ENCODE results near the gene GPN1.
"Not testable (repeated sequence)": the region's sequence is repeated elsewhere in the genome, so short reads cannot be mapped to it uniquely, and the experiment has no call there.

Gene GPN1

DNA sequence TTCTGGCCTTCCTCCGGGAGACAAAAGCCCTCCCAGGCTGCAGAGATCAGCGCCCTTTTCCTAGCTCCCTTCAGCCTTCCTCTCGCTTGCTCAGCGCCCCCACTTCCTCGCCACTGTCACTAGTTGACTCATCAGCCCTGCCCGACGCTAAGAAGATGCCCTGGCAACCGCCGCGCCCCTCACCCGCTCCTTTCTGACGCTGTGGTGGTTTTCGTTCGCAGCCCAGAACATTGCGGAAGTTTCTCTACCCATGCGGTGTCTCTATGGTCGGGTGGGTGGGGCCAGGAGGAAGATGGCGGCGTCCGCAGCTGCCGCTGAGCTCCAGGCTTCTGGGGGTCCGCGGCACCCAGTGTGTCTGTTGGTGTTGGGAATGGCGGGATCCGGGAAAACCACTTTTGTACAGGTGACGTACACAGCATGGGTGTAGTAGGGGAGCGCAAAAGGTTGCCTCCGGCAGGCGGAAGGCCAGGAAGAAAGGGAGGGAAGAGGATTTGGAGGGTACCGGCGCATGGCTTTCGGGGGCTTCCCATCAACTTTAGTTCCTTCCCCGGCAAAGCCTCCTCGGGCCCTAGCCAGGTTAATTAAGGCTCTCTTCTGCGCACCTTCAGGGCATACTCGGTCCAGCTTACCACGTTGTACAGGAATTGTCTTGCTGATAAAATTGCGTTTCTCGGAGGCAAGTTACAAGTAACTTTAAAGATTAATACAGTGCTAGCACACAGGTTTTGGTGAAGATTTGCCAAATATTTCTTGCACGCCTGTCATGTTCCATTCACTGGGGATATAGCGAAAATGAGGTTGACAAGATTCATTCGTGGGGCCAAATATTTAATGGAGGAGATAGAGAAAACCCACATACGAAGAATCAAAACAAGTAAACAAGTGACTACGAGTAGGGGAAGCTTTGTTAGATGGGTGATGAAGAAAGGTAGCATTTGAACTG is at the start of gene GPN1, which contains the start of gene CCDC121:
Gene GPN1, plus strand, starts transcription at position 284 of the 943 bp plus-strand sequence. Its CDS starts 9 bp downstream, at position 293.
Gene CCDC121, minus strand, starts transcription at position 246 of the 943 bp plus-strand sequence. CDS start 1,213 bp downstream, outside the sequence.
- FAIRE-seq (peak; percentile 91), DNase-seq (ENCODE audit: extremely low spot score, insufficient read length, low read depth) (peak; percentile 84)

DNA sequence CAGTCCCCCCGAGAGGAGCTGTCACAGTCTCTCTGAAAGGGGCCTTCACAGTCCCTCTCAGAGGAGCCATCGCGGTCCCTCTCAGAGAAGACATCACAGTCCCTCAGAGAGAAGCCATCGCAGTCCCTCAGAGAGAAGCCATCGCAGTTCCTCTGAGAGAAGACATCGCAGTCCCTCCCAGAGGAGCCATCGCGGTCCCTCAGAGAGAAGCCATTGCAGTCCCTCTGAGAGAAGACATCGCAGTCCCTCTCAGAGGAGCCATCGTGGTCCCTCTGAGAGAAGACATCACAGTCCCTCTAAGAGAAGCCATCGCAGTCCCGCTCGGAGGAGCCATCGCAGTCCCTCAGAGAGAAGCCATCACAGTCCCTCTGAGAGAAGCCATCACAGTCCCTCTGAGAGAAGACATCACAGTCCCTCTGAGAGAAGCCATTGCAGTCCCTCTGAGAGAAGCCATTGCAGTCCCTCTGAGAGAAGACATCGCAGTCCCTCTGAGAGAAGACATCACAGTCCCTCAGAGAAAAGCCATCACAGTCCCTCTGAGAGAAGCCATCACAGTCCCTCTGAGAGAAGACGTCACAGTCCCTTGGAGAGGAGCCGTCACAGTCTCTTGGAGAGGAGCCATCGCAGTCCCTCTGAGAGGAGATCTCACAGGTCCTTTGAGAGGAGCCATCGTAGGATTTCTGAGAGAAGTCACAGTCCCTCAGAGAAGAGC is 47.3 kb upstream of the GPN1 start:
- FAIRE-seq (no peak), DNase-seq (ENCODE audit: extremely low spot score, insufficient read length, low read depth) (no peak)

DNA sequence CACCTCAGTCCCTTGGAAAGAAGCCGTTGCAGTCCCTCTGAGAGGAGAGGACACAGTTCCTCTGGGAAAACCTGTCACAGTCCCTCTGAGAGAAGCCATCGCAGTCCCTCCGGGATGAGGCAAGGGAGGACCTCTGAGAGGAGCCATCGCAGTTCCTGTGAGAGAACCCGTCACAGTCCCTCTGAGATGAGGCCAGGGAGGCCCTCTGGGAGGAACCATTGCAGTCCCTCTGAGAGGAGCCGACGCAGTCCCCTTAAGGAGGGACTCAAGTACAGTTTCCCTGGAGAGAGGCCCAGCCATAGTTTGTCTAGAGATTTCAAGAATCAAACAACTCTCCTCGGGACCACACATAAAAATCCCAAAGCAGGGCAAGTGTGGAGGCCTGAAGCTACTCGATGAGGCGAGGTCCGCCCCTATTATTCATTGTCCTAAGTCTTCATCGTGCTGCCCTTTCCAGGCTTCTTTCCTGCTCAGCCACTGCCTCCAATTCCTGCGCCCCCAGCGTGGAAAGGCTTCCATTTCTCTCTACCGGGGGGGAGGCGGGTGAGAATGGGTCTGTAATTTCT is 46.6 kb upstream of the GPN1 start:
- FAIRE-seq (no peak), DNase-seq (ENCODE audit: extremely low spot score, insufficient read length, low read depth) (no peak)

DNA sequence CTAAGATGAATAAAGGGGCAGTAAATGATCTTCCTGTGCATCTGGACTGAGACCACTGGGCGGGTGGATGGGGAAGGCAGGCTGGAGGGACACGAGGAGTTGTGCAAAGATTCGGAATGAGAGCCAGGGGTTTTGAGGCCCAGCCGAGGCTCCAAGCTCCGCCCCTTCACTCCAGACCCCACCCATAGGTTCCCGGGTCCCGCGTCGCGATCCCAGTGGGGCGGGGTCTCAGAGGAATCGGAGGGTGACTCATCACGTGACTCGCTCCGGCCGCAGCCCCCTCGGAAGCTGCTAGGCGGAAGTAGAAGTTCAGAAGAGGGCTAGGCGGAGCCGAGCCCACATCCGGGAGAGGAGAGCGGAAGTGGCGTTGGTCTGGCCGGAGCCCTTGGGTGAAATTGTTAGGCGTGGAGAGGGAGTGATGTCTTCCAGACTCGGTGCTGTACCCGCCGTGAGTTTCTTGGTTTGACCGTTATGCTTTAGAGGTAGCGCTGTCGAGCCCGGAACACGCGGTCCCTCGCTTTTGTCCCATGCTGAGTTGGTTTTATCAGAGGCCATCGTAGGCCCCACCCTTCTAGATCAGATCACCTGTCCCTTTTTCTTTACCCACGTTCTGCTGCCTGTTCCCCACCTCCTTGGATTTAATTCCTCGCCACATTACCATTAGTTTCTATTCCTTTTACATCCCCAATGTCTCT is 46.0 kb upstream of the GPN1 start, which contains the start of gene ZNF512:
Gene ZNF512, plus strand, starts transcription at position 348 of the 695 bp plus-strand sequence. Its CDS starts 71 bp downstream, at position 419.
- DNase-seq (ENCODE audit: extremely low spot score, insufficient read length, low read depth) (peak; percentile 87), FAIRE-seq (peak; percentile 94)

DNA sequence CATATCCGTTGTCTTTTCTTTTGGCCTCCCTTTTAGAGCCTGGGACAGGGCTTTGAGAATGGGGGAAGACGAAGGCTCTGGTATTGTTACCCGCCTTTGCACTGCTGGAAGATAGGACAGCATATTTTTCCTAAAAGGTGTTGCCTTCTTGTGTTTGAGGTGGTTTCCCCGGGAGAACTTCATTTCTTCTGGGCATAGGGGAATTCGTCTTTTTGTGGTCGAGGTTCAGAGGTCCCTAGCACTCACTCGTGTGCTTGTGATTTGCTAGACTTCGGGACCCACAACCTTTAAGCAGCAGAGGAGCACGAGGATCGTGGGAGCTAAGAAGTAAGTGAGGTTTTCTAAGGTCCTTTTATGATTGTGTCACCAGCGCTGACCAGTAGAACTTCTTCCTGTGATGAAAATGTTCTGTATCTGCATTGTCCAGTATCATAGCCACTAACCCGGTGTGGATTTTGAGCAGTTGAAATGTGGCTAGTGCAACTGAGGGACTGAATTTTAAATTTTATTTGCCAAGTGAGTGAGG is 45.4 kb upstream of the GPN1 start:
- no peak for FAIRE-seq
- no peak for DNase-seq (ENCODE audit: extremely low spot score, insufficient read length, low read depth)

DNA sequence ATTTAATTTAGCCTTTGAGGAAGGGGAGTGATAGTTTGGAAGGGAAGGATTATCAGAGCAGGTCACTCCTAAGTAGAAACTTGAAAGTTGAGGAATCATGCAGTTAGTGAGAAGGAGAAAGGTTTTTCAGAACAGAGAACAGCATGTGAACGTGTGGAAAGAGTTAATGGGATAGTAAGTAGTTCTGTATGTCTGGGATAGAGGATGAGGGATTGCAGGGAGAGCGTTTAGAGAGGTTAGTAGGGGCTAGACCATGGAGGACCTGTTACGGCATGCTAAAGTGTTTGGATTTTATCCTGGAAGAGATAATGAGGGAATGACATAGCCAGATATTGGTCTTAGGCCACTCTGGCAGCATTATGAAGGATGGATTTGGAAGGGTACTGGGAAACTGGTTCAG is 44.3 kb upstream of the GPN1 start:
- DNase-seq (ENCODE audit: extremely low spot score, insufficient read length, low read depth): no peak
- no peak for FAIRE-seq

DNA sequence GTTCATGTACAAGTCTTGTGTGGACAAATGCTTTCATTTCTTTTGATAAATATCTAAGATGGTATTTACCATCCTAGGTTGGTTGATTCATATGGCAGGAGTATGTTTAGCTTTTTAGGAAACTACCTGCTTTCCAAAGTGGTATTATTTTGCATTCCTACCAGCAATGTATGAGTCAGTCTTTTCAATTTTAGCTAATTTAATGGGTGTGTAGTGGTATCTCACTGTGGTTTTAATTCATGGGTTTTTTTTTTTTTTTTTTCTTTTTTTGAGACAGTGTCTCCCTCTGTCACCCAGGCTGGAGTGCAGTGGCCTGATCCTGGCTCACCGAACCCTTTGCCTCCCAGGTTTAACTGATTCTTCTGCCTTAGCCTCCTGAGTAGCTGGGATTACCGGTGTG is 41.8 kb upstream of the GPN1 start:
- DNase-seq (ENCODE audit: extremely low spot score, insufficient read length, low read depth) (no peak), FAIRE-seq (no peak)

DNA sequence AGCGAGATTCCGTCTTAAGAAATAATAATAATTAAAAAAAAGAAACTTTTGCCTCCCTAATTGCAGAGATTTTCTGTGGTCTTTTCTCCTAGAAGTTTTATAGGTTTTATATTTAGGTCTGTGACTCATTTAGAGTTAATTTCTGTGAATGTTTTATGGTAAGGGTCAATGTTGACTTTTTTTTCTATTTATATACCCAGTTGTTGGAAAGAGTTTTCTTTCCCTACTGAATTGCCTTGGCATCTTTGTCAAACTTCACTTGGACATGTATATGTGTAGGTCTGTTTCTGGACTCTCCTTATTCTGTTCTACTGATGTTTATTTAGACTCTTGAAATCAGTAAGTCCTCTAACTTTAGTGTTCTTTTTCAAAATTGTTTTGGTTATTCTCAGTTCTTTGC is 40.5 kb upstream of the GPN1 start:
- no peak for FAIRE-seq

DNA sequence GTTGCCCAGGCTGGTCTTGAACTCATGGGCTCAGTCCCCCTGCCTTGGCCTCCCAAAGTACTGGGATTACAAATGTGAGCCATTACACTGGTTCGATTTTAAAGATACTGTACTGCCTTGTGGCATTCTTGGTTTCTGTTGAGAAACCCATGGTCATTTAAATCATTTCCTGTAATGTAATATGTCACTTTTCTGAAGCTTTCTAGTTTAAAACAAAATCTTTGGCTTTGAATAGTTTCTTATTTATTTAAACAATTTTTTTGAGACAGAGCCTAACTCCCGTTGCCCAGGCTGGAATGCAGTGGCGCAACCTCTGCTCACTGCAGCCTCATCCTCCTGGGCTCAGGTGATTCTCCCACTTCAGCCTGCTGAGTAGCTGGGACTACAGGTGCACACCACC is 37.1 kb upstream of the GPN1 start:
- FAIRE-seq (no peak), DNase-seq (ENCODE audit: extremely low spot score, insufficient read length, low read depth) (no peak)

More for the DNA sequence above, 40.5 kb upstream of the GPN1 start:
- no peak for DNase-seq (ENCODE audit: extremely low spot score, insufficient read length, low read depth)

DNA sequence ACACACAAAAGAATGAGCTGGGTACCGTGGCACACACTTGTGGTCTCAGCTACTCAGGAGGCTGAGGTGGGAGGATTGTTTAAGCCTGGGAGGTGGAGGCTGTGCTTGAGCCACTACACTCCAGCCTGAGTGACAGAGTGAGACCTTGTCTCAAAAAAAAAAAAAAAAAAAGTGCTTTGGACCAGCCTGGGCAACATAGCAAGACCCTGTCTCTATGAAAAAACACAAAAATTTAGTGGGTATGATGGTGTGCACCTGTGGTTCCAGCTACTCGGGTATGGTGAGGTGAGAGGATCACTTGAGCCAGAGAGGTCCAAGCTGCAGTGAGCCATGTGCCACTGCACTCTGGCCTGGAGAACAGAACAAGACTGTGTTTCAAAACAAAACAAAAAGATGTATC is 35.6 kb upstream of the GPN1 start:
- DNase-seq (ENCODE audit: extremely low spot score, insufficient read length, low read depth) (no peak), FAIRE-seq (no peak)

DNA sequence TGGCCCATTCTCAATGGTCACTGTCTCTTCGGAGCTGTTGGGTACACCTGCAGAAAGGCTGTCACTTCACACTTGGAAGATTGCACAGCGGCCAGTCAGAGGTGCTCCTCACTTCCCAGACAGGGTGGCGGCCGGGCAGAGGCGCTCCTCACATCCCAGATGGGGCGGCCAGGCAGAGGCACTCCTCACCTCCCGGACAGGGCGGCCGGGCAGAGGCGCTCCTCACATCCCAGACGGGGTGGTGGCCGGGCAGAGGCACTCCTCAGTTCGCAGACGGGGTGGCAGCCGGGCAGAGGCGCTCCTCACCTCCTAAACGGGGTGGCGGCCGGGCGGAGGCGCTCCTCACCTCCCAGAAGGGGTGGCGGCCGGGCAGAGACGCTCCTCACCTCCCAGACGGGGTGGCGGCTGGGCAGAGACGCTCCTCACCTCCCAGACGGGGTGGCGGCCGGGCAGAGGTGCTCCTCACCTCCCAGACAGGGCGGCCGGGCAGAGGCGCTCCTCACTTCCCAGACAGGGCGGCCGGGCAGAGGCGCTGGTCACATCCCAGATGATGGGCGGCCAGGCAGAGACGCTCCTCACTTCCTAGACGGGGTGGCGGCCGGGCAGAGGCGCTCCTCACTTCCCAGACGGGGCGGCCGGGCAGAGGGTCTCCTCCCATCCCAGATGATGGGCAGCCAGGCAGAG is 34.7 kb upstream of the GPN1 start:
- FAIRE-seq; DNase-seq (ENCODE audit: extremely low spot score, insufficient read length, low read depth): not testable (repeated sequence)

DNA sequence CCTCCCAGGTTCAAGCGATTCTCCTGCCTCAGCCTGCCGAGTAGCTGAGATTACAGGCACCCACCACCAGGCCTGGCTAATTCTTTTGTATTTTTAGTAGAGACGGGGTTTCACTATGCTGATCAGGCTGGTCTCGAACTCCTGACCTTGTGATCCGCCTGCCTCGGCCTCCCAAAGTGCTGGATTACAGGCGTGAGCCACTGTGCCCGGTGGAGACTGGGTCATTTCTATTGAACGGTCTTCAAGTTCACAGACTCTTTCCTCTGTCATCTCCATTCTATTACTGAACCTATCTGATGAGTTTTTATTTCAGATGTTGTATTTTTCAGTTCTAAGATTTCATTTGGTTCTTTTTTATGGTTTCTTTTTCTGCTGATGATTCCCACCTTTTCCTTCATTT is 33.4 kb upstream of the GPN1 start:
- not testable (repeated sequence) for DNase-seq (ENCODE audit: extremely low spot score, insufficient read length, low read depth); FAIRE-seq

DNA sequence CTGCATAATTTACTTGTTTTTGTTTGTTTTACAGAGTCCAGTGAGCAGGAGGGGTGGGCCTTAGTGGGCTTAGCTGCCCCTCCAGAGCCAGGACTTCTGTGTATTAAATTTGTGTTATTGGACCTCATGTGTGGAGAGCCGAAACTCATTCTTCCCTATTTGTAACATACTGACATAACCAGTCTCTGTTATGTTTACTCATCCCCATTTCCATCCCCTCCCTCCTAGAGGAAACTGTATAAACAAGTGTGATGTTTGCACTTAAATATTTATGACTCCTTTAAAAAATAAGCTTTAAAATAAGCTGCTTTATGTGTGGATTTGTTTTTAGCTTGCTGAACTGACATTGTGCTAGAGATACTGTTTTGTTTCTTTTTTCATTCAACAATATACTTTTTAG is 32.2 kb upstream of the GPN1 start:
- DNase-seq (ENCODE audit: extremely low spot score, insufficient read length, low read depth) (no peak), FAIRE-seq (no peak)

DNA sequence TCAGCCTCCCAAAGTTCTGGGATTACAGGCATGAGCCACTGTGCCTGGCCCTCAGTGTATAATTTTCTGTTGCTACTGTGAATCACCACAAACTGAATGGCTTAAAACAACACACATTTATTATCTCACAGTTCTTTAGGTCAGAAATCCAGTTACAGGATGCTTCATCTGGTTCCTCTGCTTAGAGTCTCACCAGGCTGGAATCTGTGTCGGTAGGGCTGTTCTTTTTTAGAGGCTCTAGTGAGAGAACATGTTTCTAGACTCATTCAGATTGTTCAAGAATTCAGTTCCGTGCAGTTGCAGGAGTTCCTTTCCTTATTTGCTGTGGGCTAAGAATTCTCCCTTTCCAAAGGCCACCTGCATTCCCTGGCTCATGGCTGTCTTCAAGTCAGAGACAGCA is 22.2 kb upstream of the GPN1 start:
- no peak for FAIRE-seq
- no peak for DNase-seq (ENCODE audit: extremely low spot score, insufficient read length, low read depth)

DNA sequence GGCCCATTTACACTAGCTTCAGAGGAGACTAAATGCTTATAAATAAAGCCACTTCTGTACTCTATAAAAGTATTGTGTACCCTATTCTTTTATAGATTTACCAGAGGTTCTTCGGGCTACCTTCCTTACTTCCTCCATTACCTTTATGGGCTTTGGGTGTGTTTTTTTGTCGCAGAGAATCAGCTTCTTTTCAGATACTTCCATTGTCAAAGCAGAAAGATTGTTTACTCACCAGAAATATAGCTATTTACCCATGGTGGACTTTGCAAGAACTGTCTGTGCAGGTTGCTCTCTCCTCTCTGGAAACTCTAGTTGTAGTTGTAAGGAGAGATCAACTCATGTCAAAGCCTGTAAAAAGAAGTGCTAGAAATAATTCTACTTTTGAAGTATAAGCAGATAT is 14.9 kb upstream of the GPN1 start:
- FAIRE-seq (no peak), DNase-seq (ENCODE audit: extremely low spot score, insufficient read length, low read depth) (no peak)

DNA sequence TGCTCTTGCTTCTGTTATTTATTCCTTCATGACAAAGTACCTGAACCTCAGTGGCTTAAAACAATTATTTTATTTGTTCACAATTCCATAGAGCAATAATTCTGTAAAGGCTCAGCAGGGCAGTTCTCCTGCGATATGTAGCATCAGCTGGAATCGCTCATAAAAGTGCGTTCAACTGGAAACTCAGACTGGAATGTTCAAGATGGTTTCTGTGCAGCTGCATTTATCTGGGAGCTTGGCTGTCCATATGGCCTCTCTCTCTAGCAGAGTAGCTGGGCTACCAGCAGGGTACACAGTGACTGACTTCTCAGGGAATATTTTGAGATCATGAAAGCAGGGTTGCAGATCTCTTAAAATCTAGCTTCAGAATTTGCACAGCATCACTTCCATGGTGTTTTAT is 13.5 kb upstream of the GPN1 start:
- DNase-seq (ENCODE audit: extremely low spot score, insufficient read length, low read depth) (no peak), FAIRE-seq (no peak)

DNA sequence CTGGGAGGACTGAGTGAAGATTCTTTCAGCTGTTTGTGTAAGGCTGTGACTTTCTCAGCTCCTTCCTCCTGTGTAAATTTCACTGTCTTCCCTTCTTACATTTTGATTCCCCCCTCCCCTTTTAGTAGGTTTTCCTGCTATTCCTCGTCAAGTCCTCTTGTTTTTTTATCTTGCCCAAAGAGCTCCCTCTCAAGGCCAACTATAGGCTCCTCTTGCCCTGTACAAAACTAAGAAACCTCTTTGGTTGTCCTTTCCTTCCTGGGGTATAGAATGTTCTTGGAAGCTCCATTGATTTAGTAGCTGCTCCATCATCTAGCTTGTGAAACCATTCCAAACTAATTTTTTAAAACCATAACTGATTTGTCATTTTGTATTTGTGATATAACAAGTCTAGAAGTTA is 7.3 kb upstream of the GPN1 start:
- DNase-seq (ENCODE audit: extremely low spot score, insufficient read length, low read depth): no peak
- FAIRE-seq: no peak

DNA sequence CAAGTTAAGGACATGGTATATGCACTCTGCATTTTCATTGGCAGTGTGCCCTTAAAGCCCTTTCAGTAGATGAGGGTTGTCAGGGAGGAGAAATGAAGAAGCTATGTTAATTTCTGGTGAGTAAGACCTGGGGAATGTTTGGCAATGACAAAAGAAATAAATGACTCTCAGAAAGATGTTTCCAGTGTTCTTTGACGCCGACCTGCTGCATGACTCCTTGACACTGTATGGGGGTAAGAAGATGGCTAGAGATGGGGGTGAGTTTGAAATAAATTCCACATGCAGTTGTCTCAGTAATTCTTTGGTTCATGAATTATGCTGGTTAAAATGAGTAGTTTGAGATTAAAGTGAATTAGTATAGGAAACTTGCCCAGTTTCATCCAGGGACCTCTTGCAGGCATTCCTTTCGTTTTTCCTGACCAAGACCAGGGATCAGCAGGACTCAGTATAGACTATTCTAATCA is 5.9 kb upstream of the GPN1 start:
- DNase-seq (ENCODE audit: extremely low spot score, insufficient read length, low read depth) (no peak), FAIRE-seq (no peak)

DNA sequence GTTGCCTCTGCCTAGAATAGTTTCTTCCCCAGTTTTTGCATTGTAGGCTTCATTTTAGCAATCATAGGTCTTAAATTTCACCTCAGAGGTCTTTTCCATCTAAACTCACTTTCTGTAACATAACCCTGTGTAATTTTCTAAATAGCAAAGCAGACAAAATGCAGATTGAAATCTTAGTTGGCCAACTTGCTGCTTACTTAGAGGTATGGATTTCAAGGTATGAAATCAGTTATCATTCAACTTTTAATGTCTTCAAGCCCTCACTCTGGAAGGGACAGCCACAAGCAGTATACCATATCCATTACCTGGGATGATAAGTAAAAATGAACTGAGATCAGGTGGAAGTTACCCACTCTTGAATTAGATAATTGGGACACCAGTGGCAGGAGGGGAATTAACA is 3.9 kb upstream of the GPN1 start:
- no peak for DNase-seq (ENCODE audit: extremely low spot score, insufficient read length, low read depth)
- no peak for FAIRE-seq

All from GM18507 (cell line).